HG02642 (cell line): ENCODE measurements around the gene SMYD3.
"Not testable (repeated sequence)": the region's sequence is repeated elsewhere in the genome, so short reads cannot be mapped to it uniquely, and the experiment has no call there.

ENCODE experiments used
- ATAC-seq: cut with Tn5 transposase; IDR thresholded peaks from one replicate; pipeline ENCODE4 v1.9.1; 2021; ENCODE audit warnings: mild to moderate bottlenecking; ENCODE audit not compliant: unreplicated experiment, poor library complexity

Gene SMYD3

DNA sequence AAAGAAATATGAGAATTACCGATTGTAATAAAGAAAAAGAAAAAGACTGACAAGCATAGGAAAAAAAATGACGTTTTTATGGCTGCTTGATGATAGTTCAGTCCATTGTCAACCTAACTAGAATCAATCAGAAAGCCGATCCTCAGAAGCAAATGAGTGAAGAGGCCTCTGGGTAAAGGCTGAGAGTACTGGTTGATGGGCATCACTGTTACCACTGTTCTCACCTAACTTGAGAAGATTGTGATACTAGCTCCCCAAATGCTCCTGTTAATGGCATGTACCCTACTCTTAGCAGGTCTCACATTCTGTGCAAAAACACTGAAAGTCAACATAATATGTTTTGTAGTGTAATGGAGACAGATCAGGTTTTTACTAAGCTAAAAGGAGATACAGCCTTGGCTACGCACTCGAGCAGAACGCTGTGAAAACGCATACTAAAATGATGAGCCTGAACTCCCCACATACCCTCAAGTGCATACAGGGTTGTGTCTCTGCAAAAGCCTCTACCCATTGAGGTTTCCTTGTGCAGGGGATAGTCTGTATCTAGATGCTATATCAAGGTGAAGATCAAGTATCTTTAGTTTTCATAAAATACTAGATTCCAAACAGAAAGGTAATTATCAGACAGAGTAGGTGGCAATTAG lies 554.6 kb downstream of the SMYD3 start:
- ATAC-seq, result no peak

DNA sequence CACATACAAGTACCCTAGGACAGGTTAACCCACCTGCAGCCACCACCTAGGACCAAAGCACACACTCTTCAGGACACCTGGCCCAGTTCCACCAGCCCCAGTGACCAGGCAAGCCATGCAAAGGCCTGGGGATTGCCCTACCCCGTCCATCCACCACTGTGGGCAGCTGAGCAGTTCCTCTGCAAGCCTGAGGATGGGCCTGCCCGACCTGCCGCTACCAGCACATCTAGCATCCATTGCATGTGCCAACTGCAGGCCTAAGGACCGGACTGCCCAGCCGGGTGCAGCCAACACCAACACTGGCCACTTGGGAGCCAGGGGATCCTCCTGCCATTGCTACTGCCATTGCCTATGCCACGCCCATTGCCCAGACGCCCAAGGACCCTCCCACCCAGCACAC lies 558.3 kb downstream of the SMYD3 start:
- ATAC-seq, result no peak

DNA sequence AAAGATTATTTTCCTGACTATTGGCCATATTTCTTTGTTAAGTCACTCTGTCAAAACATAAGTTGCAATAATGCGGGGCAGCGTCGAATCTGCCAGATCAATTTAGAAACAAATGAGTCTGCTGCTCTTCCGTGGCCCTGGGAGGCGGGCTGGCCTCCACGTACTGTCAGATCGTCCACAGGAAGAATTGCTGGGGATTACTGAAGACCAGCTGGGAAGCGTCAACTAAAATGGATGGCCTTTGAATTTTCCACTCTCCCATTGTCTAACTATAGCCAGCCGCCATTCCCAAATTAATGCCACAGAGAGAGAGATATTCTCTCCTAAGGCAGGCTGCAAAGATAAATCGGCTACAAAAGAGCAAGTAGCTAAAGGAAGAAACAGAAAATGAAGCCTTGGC lies 560.2 kb downstream of the SMYD3 start:
- no peak for ATAC-seq

DNA sequence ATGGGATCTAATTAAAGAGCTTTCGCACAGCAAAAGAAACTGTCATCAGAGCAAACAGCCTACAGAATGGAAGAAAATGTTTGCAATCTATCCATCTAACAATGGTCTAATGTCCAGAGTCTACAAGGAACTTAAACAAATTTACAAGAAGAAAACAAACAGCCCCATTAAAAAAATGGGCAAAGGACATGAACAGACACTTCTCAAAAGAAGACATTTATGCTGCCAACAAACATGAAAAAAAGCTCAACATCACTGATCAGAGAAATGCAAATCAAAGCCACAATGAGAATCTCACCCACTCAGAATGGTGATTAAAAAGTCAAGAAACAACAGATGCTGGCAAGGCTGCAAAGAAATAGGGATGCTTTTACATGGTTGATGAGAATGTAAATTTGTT lies 561.9 kb downstream of the SMYD3 start:
- ATAC-seq, result not testable (repeated sequence)

DNA sequence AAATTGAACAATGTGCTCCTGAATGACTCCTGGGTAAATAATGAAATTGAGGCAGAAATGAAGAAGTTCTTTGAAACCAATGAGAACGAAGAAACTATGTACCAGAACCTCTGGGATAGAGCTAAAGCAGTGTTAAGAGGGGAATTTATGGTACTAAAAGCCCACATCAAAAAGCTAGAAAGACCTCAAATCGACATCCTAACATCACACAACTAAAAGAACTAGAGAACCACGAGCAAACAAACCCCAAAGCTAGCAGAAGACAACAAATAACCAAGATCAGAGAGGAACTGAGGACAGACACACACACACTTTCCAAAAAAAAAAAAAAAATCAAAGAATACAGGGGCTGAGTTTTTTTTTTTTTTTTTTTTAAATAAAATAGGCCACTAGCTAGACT lies 564.2 kb downstream of the SMYD3 start:
- ATAC-seq, result no peak

DNA sequence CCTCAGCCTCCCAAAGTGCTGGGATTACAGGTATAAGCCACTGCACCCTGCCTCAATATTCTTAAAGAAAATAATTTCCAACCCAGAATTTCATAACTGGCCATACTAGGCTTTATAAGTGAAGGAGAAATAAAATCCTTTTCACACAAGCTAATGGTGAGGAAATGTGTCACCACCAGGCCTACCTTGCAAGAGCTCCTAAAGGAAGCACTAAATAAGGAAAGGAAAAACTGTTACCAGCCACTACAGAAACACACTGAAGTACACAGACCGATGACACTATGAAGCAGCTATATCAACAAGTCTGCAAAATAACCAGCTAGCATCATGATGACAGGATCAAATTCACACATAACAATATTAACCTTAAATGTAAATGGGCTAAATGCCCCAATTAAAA lies 565.3 kb downstream of the SMYD3 start:
- ATAC-seq, result not testable (repeated sequence)

DNA sequence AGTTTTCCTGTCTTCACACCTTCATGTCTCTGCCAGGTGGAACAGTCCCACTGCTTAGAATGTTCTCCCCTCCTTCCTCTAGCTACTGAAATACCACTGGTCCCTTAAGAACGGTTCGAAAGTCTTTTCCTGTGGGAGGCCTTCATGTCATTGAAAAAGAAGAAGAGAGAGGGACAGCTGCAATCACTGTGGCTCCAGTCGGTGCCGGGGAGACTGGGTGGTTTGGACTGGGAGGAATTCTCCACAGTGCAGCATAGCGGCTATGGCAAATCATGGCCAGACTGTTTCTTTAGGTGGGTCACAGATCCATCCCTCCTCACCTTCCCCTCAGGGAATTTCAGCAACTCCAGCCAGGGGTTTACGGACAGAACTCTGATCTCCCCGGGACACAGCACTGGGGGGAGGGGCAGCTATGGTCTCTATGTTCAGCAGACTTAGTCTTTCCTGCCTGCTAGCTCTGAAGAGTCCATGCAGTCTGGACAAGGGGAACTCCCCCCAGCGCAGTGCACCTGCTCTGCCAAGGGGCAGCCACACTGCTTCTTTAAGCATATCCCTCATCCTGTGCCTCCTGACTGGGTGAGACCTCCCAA lies 567.2 kb downstream of the SMYD3 start:
- ATAC-seq, result no peak

DNA sequence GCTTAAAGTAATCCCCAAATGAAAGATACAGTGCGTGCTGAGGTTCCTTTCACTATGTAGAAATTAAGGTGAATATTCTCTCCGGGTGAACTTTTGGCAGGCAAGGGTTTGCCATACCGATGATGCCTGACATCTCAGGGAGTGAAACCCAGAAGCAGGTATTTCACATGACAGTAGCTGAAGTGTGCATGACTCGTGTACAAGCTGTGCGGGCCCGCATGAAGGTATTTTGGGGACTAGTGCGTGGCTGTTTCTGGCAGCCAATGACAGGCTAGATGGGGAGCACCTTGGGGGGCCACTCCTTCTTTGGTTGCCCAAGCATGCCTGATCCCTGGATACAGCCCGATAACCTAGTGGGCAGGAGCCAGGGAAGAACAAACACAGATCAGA lies 569.0 kb downstream of the SMYD3 start:
- ATAC-seq, result no peak

DNA sequence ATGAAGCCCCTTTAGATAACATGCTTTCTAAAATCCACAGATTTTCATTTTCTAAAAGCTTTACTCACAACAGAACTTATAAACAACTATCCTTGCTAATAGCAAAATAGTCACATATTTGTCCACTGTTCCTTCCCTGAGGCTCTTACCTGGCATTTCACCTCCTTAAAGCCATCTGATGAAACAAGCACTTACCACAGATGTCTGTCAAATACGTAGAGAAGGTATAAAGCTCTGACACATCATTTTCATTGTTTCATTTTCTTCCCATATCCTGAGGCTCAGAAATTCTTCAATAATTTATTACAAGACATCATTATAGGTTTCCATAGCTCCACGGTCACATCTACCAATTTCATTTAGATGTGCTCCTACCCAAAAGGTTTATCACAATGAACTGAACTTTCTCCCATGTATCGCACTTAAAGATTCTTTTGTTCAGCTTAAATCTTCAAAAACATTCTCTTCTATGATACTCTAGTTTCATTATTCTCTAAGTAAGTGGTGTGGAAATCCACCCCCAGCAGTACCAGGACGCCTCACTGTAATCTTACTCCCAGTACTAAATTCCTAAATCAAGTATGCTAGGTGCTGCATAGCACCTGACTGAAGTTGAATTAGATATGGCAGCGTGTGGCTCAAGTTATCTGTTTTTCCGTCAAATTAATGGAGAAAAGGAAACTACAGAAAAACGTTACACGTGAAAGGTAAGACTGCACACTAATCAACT lies 569.6 kb downstream of the SMYD3 start:
- ATAC-seq, result no peak

DNA sequence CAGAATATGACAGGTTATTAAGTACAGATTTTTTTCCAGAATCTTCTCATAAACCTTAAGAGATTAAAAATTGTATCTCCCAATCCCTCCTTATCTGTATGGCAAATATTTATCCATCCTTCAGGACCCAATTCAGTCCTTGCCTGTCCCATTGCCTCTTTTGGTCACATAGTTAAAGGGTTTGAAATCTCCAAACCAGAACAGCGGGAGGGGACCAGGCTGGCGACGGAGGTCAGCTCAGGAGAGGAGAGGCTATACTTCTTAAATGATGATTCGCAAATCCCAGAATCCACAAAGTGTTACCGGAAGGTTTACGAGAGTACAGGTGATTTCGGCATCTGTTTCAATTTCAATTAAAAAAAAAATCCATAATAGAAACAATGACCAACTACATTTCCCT lies 572.7 kb downstream of the SMYD3 start:
- ATAC-seq, result no peak

DNA sequence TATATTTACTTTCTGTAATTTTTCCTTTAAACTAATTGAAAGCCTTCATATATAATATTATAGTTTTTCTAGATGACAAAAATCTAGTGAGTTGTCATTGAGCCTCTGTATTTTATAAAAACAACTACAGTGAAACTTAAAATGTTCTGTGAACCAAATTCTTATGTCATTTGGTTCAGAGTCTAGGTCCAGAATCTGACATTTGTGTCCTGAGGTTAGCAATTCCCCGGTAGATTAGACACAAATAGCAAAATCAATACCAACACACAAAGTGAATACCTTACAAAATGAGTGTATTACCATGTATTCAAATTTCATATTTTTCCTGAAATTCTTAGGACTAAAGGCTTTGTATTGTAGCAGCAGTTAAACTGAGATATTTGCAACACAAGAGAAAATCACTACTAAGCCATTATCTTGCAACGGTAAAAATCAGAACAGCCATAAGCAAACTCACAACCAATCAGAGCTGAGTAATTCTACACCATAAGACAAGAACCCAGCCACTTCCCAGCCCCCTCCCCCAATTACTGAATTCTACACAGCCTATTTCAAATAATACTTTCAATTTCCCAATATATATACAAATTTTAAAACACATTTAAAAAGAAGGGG lies 573.5 kb downstream of the SMYD3 start:
- no peak for ATAC-seq

DNA sequence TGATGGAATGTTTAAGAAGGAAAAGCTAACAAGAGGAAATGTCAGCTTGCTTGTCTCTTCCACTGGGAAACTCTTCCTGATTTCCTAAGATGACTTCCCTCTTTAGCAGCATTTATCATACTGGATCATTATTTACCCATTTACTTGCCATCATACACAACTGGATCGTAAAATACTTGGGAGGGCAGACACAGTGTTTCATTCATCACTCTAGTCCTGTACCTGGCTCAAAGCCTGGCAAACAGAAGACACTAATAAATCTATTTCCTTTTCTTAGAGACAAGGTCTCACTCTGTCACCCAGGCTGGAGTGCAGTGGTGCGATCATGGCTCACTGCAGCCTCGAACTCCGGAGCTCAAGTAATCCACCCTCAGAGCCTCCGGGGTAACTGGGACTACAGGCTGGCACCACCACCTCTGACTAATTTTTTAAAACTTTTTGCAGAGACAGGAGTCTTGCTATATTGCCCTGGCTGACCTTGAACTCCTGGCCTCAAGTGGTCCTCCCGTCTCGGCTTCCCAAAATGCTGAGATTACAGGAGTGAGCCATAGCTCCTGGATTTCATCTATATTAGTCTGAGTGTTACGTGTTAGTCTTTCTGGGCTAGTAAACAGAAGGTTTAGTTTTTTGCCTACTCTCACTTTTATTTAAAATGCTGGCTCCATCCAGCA lies 574.6 kb downstream of the SMYD3 start:
- ATAC-seq, result no peak

DNA sequence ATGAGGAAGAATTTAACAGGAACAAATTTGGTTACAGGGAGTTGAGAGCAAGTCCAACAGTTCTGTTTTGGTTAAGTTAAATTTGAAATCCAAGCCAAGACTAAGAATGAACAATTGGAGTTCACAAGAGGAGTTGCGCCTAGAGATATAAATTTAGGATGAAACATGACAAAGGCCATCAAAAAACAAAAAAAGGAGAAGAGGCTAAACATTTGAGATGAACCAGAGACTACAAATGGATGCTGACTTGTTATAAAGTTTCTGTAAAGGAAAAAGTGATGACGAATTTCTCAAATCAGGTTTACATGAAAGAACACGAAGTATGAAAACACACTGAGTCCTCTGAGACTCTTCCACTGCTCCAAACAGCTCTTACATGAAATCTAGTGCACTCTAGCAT lies 575.6 kb downstream of the SMYD3 start:
- no peak for ATAC-seq

DNA sequence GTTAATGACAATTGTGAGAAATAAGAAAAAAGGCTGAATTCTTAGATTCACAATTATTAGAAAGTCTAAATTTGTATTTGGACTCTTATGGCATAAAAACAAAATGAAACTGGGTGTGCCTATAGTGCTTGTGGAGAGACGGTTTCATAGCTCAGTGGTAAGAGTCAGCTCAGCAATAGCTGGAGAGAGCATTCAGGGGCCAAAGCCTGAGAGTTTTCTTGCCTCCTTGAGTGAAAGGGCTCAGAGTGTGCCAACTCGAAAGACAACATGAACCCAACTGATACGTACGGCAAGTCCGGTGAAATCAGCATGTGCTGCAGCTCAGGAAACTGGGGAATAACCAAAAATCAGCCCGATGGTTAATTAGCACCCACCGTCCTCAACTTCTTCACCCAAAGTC lies 577.9 kb downstream of the SMYD3 start:
- ATAC-seq, result no peak

DNA sequence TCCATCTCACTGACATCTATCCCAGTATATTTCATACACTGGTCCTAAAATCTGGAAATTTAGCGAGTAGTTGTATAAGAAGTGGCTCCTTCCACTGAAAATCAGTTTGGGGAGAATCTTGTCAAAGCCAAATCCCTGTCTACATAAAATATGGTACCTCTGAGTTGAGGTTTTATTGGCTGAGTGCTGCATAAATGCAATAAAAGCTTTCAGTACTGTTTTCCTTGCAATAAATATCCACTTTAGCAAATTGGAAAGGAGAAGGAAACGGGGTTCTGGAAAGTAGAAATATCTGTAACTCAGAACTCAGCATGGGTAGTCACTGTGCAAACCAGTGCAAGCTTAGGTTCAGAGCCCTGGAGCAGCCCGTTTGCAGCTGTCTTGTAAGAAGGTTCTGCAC lies 580.2 kb downstream of the SMYD3 start:
- no peak for ATAC-seq

DNA sequence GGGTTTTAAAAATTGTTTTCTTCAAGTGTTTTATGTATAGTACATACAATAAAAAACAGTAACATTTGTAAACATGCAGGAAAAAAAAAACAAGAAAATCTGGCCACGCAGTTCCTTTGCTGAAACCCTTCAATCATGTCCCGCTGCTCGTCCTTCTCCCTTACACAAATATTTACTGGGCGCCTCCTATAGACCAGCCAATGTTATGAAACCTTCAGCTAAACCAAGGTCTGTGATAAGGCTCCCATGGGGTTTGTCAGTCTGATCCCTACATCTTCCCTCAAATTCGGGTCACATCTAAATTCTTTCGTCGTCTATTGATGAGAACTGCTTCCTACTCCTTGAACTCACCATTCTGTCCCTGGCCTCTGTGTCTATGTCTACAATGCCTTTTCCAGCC lies 583.9 kb downstream of the SMYD3 start:
- ATAC-seq, result no peak

DNA sequence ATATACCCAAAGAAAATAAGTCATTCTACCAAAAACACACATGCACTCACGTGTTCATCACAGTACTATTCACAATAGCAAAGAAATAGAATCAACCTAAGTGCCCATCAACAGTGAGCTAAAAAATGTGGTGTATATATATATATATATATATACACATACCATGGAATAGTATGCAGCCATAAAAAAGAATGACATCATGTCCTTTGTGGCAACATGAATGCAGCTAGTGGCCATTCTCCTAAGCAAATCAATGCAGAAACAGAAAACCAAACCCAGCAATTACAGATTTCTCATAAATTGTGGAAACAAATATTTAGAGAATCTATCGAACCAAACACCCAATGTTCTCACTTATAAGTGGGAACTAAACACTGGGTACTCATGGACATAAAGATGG lies 585.7 kb downstream of the SMYD3 start:
- ATAC-seq, result no peak

DNA sequence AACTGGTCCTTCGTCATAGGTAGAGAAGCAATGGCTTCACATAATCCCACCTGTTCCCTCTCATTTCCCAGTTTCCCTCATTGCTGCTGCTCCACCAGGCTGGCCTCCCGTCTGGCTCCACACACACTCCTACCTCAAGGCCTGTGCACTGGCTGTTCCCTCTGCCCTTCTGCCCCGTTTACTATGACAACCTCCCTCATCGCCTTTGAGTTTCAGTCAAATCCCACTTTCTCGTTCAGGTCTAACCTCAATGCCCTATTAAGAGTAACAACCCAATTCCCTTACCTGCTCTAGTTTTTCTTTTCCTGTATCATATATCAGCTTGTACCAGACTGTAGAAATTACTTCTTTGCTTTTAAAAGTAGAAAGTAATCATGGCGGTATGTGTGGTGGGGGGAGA lies 589.7 kb downstream of the SMYD3 start:
- ATAC-seq, result no peak

DNA sequence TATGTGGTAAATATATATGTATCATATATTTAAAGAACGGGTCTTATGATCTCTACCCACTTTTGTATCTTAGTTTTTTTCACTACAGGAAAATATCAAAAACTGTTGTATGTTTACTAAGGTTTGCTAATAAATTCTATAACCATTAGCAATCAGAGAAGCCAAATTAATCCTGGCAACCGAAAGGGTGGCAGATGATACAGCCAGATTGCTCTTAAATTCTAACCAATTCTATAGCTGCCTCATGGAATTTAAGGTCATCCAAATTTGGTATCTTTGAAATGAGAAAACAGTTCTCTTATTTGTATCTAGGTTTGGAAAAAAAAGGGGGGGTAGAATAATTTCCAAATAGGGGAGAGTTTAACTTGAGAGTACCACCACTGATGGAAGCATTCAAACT lies 591.2 kb downstream of the SMYD3 start:
- ATAC-seq, result no peak

DNA sequence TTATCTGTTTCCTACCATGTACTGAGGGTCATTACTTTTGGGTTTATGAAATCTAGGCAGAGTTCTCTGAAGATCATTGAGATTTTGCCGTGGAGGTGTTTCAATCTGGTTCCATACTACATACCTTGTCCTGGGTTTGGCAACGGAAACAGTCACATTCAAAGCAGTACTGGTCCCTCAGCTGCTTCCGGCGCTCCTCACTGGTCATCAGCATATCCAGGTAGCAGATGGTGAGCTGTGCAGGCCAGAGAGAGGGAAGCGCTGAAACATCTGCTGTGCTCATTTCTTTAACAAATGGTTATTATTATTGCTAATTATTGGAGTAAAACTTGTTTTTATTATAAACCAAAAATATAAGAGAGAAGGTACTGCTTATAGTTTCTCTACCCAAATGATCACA lies 591.7 kb downstream of the SMYD3 start:
- ATAC-seq, result no peak

DNA sequence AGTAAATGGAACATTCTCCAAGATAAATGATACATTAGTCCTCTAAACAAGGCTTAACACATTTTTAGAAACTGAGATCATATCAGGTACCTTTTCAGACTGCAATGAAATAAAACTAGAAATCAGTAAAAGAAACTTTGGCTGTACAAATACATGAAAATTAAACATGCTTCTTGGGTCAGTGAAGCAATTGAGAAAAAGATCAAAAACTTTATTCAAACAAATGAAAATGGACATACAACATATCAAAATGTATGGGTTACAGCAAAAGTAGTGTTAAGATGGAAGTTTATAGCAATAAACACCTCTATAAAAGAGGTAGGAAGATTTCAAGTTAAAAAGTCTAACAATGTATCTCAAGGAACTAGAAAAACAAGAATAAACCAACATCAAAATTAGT lies 598.5 kb downstream of the SMYD3 start:
- ATAC-seq, result no peak
